HCT116 (cell line): ENCODE data around the gene TRIM43.

Experiments used
- CBX3 ChIP-seq: IDR thresholded peaks from 2 replicates; pipeline ENCODE4 v1.6.1; 2012; ENCODE audit warnings: low read depth
- CEBPB ChIP-seq: IDR thresholded peaks from 2 replicates; pipeline ENCODE4 v1.6.1; 2012; ENCODE audit warnings: low read depth
- JUND ChIP-seq: IDR thresholded peaks from 2 replicates; pipeline ENCODE4 v1.6.1; 2012
- POLR2A ChIP-seq: IDR thresholded peaks from 2 replicates; pipeline ENCODE4 v1.7.0; 2011; ENCODE audit warnings: borderline replicate concordance; ENCODE audit not compliant: insufficient read depth, insufficient read length; ENCODE audit errors: extremely low read depth
- POLR2AphosphoS5 ChIP-seq: IDR thresholded peaks from 2 replicates; pipeline ENCODE4 v1.6.1; 2011; ENCODE audit warnings: mild to moderate bottlenecking, low read depth, low read length, moderate library complexity
- SP1 ChIP-seq: IDR thresholded peaks from 2 replicates; pipeline ENCODE4 v1.6.1; 2012; ENCODE audit warnings: low read depth
- SRF ChIP-seq: IDR thresholded peaks from 2 replicates; pipeline ENCODE4 v1.6.1; 2012; ENCODE audit warnings: low read depth
- TF ChIP-seq, protein P1 (sequence below), 3 experiments: fragments of 200-600 bp in 1 of 3; sonication (generic) in 1 of 3; IDR thresholded peaks in 2 of 3; conservative IDR thresholded peaks in 1 of 3; 2 replicates each; pipeline ENCODE4 v1.5.1; 2012 to 2017; ENCODE audit warnings: low read depth in 2 of 3, low read length in 2 of 3, antibody characterized with exemption in 1 of 3, borderline replicate concordance in 1 of 3, control low read depth in 1 of 3, mild to moderate bottlenecking in 1 of 3, mixed read lengths in 1 of 3, mixed run types in 1 of 3, moderate library complexity in 1 of 3; ENCODE audit not compliant: insufficient read depth in 1 of 3
- TF ChIP-seq, protein P2 (sequence below): IDR thresholded peaks from 2 replicates; pipeline ENCODE4 v1.6.1; 2012; ENCODE audit warnings: low read depth

GRCh38 chr2:95575857-95576256 lies 15.9 kb upstream of the TRIM43 start:
- TF ChIP-seq, protein P1, sequence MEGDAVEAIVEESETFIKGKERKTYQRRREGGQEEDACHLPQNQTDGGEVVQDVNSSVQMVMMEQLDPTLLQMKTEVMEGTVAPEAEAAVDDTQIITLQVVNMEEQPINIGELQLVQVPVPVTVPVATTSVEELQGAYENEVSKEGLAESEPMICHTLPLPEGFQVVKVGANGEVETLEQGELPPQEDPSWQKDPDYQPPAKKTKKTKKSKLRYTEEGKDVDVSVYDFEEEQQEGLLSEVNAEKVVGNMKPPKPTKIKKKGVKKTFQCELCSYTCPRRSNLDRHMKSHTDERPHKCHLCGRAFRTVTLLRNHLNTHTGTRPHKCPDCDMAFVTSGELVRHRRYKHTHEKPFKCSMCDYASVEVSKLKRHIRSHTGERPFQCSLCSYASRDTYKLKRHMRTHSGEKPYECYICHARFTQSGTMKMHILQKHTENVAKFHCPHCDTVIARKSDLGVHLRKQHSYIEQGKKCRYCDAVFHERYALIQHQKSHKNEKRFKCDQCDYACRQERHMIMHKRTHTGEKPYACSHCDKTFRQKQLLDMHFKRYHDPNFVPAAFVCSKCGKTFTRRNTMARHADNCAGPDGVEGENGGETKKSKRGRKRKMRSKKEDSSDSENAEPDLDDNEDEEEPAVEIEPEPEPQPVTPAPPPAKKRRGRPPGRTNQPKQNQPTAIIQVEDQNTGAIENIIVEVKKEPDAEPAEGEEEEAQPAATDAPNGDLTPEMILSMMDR (IDR thresholded peaks at IDR 0.05 in 2 of 3, conservative IDR thresholded peaks at IDR 0.05 in 1 of 3; ENCODE audit: borderline replicate concordance in 1 of 3, insufficient read depth in 1 of 3, low read depth in 2 of 3, low read length in 2 of 3) = no peak
- TF ChIP-seq JUND = no peak
- TF ChIP-seq CEBPB = no peak
- TF ChIP-seq SP1 = no peak
- no peak for TF ChIP-seq SRF
- no peak for TF ChIP-seq CBX3
- TF ChIP-seq, protein P2, sequence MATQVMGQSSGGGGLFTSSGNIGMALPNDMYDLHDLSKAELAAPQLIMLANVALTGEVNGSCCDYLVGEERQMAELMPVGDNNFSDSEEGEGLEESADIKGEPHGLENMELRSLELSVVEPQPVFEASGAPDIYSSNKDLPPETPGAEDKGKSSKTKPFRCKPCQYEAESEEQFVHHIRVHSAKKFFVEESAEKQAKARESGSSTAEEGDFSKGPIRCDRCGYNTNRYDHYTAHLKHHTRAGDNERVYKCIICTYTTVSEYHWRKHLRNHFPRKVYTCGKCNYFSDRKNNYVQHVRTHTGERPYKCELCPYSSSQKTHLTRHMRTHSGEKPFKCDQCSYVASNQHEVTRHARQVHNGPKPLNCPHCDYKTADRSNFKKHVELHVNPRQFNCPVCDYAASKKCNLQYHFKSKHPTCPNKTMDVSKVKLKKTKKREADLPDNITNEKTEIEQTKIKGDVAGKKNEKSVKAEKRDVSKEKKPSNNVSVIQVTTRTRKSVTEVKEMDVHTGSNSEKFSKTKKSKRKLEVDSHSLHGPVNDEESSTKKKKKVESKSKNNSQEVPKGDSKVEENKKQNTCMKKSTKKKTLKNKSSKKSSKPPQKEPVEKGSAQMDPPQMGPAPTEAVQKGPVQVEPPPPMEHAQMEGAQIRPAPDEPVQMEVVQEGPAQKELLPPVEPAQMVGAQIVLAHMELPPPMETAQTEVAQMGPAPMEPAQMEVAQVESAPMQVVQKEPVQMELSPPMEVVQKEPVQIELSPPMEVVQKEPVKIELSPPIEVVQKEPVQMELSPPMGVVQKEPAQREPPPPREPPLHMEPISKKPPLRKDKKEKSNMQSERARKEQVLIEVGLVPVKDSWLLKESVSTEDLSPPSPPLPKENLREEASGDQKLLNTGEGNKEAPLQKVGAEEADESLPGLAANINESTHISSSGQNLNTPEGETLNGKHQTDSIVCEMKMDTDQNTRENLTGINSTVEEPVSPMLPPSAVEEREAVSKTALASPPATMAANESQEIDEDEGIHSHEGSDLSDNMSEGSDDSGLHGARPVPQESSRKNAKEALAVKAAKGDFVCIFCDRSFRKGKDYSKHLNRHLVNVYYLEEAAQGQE = no peak
- TF ChIP-seq POLR2A = no peak
- no peak for TF ChIP-seq POLR2AphosphoS5
